Ecto neural progenitor cell (in vitro differentiated cells): ENCODE measurements around the gene THAP11.
"Not testable (repeated sequence)": the region's sequence is repeated elsewhere in the genome, so short reads cannot be mapped to it uniquely, and the experiment has no call there.

Source experiments
- DNase-seq: peaks from one replicate; pipeline ENCODE4 v3.0.0-alpha.2; 2018; ENCODE audit warnings: low spot score

The THAP11 gene

GRCh38 chr16:67837190-67837589 is 4.9 kb upstream of the THAP11 start:
- not testable (repeated sequence) for DNase-seq

GRCh38 chr16:67837811-67838210 is 4.3 kb upstream of the THAP11 start:
- no peak for DNase-seq

- no peak for DNase-seq
Observed at GRCh38 chr16:67841198-67841815, 813 bp upstream of the THAP11 start.

- peak; percentile 79 for DNase-seq
Observed at GRCh38 chr16:67842509-67843342, 606 bp downstream of the THAP11 start.

- no peak for DNase-seq
Observed at GRCh38 chr16:67843343-67843765, 1.2 kb downstream of the THAP11 start.

- no peak for DNase-seq
Observed at GRCh38 chr16:67844497-67844896, 2.4 kb downstream of the THAP11 start.

- DNase-seq = no peak
Observed at GRCh38 chr16:67845291-67846062, 3.4 kb downstream of the THAP11 start.

GRCh38 chr16:67846063-67846319 is 3.9 kb downstream of the THAP11 start:
- no peak for DNase-seq

- DNase-seq = peak; percentile 99
Observed at GRCh38 chr16:67846320-67847063, 4.4 kb downstream of the THAP11 start, which contains the start of gene NUTF2. TSS of gene NUTF2 (plus strand) at chr16:67846933. CDS start at chr16:67865131, 18,198 bp downstream.

- peak; percentile 58 for DNase-seq
Observed at GRCh38 chr16:67847064-67847861, 5.1 kb downstream of the THAP11 start, which contains the start of gene CENPT. TSS of gene CENPT (minus strand) at chr16:67847693. CDS start at chr16:67833859, 13,834 bp downstream.

GRCh38 chr16:67848118-67848517 is 6.0 kb downstream of the THAP11 start:
- DNase-seq = no peak

GRCh38 chr16:67853670-67854069 is 11.6 kb downstream of the THAP11 start:
- no peak for DNase-seq

GRCh38 chr16:67855789-67856188 is 13.7 kb downstream of the THAP11 start:
- no peak for DNase-seq

- DNase-seq = no peak
Observed at GRCh38 chr16:67856927-67857546, 14.9 kb downstream of the THAP11 start.

- no peak for DNase-seq
Observed at GRCh38 chr16:67857547-67858233, 15.6 kb downstream of the THAP11 start.

- no peak for DNase-seq
Observed at GRCh38 chr16:67858500-67858899, 16.4 kb downstream of the THAP11 start.

- DNase-seq = no peak
Observed at GRCh38 chr16:67860589-67861398, 18.7 kb downstream of the THAP11 start.

- DNase-seq = no peak
Observed at GRCh38 chr16:67861877-67862276, 19.8 kb downstream of the THAP11 start.
